Ramos (cell line): ENCODE results near the gene ZNF783.

Experiments used
- in situ Hi-C: fragments of 300-500 bp; cut with MboI; formaldehyde crosslinking; loops from one replicate; pipeline ENCODE4 v1.14.3; 2022; ENCODE audit warnings: low sequenced_read_pairs; ENCODE audit not compliant: unreplicated experiment

The ZNF783 gene

DNA sequence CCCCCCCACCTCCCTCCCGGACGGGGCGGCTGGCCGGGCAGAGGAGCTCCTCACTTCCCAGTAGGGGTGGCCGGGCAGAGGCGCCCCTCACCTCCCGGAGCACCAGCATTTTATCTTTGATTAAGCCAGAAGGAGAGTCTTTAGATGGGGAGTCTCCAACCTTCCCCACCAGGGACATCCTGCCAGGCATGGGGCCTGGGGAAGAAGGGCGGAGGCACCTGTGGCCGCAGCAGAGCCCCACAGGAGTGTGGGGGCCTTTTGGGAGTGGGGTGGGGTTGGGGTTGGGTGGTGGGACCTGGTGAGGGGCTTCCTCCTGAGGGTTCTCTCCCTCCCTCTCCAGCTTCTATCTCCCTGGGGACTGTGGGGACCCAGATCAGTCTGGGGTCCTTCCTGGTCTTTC lies 18.2 kb downstream of the ZNF783 start:
- in situ Hi-C loops = no loop called here

DNA sequence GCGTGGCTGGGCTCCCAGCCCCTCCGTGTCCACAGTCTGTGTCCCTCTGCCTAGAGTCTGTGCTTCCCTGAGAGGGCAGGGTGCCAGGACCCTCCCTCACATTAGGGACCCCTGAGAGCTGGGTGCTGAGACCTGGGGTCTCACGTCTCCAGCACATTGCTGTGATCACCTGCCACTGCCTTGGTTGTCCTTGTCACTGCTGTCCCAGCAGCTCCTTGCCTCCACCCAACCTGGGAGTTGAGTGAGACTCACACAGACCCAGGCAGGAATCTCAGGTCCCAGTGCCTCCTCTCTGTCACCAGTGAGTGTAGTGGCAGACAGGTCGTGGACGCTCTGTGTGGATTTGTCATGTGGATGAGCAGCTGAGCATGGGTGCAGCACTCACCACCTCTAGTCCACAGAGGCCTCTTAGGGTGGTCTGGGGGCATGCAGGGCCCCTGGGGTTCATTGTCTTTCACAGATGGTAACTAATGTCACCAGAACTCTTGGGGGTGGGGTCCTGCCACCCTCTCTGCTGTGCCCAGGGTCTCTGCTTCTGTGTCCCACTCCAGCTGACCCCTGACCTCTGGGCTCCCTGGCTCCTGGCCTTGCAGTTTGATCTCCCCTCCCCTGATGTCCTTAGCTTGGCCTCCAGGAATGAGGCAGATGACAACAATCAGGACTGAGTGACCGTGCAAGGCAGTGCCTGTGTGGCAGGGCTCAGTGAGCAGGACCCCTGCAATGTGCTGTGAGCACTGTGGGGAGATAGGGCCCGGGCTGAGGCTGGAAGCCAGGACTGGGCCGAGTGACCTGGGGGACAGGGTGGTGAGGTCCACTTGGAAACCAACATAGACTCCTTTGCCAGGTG lies 18.9 kb downstream of the ZNF783 start:
- in situ Hi-C loops = no loop called here

DNA sequence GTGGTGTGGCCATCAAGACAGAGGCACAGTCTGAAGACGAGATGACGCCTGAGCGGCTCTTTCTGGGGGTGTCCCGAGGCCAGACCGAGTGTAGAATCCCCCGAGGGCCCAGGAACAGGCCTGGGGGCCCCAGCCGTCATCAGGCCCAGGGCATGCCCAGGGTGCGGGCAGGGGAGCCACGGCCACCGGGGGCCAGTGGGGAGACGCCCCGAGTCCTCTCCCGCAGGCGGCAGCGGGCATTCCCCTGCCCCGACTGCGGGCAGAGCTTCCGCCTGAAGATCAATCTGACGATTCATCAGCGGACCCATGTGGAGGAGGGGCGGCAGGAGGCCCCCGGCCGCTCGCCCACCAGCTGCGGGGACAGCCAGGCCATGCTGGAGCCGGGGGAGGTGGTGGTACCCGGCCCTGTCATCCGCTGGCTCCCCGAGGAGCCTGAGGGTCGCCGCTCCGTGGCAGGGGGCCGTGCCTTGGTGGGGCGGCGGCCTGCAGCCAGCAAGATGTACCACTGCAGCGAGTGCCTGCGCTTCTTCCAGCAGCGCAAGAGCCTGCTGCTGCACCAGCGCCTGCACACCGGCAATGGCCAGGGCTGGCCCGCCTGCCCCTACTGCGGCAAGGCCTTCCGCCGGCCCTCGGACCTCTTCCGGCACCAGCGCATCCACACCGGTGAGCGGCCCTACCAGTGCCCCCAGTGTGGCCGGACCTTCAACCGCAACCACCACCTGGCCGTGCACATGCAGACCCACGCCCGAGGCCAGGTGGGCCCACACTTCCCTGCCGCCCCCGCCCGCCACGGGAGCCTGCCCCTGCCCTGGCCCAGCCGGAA lies 19.7 kb downstream of the ZNF783 start:
- in situ Hi-C loops = no loop called here

DNA sequence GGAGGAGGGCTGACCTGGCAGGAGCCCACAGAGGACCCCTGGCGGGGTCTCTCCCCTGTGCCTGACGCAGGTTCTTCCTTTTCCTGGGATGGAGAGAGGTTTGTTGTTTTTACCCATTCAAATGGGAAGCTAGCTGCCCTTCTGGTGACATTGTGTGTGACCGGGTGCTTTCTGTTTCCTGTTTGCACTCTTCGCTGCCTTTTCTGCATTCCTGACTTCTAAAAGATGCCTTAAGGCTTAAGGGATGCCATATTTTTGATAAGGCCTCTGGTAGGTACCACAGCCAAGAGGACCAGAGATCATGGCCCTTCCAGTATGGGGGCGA lies 20.3 kb downstream of the ZNF783 start:
- in situ Hi-C loops = no loop called here

DNA sequence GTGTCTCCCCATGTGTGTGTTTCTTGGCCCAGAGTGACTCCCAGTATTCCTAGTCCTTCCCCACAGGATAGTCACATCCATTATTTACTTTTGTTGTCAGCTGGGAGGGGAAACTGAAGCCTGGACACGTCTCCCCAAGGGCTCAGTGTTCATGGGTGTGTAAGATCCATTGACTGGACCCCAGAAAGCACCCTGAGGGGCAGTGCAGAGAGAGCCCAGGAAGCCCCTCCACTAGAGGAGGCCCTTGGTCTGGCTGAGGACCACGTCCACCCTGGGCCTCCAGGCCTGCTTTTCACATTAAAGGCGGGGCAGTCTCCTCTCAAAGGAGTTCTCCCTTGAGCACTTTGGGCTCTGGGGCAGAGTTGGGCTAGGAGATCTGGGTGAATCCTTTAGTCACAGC lies 21.3 kb downstream of the ZNF783 start:
- in situ Hi-C loops = no loop called here

DNA sequence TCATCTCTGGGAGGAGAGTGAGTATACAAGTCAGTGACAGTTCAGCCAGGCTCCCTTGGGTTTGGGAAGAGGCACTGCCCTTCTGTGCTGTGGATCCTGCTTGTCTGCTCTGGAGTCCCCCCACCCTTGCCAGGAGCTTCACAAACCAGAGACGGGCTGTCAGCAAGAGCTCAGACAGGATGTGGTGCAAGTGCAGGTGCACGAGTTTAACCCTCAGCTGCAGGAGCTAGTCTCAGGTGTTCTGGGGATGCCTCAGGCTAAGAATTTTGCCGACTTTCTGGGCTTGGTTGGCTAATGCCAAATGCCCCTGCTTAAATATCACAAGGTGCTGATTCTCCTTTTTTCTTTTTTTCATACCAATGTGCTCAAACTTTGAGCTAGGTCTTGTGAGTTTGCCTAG lies 22.3 kb downstream of the ZNF783 start:
- in situ Hi-C loops = no loop called here

DNA sequence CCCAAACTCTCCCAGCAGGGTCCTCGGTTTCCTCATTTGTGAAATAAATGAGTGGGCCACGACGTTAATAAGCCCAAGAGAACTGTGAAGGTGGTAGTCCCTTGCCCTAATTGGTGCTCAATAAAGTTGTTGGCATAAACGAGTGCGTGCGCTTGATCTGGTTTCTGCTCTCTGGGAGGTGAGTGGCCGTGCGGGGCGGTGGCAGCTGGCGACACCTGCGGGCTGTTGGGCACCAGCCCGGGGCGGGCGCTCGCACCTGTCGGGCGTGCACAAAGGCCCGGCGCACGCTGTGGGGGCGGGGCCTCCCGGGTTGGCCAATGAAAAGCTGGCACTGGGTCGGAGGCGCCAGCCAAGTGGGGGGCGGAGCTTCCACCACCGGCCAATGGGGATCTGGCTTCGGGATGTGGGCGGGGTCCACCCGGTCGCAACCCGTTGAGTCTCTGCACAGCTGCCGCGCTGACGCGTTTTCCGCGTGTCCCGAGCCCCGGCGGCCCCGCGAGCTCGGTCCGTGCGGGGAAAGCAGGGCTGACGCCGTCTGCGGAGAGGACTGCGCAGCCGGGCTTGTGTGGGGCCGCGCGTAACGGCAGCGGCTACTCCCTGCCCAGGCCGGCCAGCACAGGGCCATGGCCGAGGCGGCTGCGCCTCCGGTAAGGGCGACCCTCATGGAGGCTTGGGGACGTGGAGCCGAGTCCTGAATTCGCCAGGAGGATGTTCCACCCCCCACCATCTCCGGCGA lies 23.0 kb downstream of the ZNF783 start:
- in situ Hi-C loops = no loop called here

DNA sequence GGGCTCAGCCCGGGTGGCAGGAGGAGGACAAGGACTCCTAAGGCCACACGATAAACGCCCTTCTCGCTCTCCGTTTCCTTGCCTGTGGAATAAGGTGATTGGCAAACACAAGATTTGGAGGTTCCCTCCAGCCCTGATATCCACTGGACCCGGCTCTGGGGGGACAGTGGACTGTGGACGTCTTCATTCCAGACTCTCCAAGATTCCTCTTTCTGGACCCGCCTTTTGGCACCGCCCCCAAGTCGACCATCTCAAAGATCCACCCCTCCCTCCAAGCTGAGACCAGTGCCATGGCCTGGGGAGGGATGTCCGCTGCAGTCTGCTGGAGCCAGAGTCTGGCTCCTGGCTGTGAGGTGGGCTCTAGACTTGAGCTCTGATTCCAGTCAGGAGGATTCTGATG lies 23.6 kb downstream of the ZNF783 start:
- in situ Hi-C loops = no loop called here

DNA sequence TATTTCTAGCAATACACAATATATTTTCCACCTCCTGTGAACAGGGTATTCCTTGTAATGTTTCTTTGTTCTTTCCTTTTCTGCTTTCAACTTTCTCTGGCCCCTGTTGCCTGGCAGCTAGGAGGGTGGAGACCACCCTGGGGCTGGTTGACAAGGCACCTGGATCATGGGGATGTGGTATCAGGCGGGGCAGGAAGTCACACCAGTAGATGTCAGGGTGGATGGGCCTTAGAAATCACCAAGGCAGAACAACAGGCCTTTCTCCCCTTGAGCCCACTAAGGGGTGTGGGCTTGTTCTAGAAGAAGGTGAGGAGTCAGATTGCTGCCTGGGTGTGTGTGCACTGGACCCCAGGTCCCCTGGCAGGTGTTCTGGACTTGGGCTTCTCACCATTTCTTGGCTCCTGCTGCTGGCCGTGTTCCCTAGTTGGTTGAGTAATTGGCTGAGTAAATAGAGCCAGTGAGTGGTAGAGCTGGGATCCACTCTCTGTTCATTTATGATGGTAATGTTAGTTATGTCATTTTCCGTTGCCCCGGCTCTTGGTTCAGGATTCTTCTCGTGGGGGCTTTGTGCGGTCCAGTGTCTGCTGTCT lies 24.9 kb downstream of the ZNF783 start:
- in situ Hi-C loops = no loop called here

DNA sequence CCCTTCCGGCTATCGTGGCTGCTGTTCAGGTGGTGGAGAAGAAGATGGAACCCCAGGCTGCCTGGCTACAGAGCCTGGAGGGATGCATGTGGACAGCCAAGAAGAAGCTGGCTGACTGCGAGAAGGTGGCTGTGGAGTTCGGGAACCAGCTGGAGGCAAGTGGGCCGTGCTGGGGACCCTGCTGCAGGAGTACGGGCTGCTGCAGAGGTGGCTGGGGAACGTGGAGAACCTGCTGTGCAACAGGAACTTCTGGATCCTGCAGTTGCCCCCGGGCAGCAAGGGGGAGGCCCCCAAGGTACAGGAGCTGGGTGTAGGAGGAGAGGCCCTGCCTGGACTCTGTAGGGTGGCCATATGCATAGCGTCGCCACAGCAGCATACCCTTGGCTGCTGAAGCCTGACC lies 25.6 kb downstream of the ZNF783 start:
- in situ Hi-C loops = no loop called here

DNA sequence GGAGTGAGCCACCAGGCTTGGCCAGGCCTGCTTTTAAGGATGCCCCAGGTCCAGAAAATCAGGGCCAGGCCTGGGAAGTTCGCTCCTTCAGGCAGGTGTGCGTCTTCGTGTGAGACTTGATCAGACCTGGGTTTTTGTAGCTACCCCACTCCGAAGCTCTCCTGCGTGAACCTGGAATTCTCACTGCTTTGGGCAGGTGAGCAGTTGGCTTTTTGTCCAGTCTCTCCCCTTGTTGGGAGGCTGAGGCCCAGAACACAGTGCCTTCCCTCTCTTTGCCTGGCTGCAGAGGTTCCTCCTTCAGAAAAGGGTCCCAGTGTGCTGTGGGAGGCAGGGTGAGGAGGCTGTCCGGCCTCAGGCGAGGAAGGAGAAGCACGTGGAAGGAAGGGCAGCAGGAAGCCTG lies 27.3 kb downstream of the ZNF783 start:
- in situ Hi-C loops = no loop called here

DNA sequence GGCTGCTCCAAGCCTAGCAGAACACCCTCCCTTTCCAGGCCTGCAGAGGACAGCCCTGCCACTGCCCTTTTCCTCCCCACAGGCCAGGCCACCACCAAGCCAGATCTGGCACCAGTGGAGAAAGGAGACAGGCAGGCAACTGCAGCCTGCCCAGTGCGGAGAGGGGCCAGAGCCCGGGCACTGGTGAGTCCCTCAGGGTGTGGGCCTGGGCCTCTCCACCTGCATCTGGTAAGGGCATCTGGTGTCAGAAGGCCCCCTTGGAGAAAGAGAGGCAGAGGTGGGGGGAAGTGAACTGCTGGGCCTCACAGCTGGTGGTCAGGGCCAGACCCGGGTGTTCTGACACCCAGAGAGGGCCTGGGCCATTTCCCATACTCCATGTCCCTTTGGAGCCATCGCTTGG lies 27.9 kb downstream of the ZNF783 start:
- in situ Hi-C loops = no loop called here

DNA sequence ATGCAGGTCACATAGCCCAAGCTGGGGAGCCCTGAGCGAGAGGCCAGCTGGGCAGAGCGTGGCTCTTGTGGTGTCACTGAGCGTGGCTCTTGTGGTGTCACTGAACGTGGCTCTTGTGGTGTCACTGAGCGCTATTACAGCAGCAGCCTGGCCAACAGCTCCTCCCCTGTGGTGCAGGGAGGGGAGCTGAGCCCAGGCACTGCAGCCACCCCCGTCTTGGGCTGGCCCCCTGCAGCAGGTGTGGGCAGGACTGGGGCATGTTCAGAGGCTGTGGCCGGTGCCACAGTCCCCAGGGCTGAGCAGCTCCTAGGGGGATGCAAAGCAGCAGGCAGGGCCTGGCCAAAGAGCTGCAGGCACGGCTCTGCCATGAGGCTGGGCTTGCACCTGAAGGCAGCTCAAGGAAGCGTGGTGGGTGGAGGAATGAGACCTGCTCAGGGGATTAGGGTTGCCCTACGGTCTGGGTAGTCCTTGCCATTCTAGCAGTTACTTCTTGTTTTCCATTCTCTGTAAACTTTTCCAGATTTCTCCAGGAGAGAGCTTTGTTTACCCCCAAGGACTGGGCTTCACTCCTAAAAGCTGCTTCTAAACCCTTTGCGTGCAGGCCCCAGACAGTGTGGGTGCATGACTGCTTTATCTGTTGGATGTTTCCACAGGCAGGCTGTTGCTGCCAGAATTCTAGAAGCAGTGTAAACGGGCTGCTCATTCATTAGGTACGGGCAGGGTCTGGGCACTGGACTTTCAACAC lies 29.2 kb downstream of the ZNF783 start:
- in situ Hi-C loops = no loop called here

DNA sequence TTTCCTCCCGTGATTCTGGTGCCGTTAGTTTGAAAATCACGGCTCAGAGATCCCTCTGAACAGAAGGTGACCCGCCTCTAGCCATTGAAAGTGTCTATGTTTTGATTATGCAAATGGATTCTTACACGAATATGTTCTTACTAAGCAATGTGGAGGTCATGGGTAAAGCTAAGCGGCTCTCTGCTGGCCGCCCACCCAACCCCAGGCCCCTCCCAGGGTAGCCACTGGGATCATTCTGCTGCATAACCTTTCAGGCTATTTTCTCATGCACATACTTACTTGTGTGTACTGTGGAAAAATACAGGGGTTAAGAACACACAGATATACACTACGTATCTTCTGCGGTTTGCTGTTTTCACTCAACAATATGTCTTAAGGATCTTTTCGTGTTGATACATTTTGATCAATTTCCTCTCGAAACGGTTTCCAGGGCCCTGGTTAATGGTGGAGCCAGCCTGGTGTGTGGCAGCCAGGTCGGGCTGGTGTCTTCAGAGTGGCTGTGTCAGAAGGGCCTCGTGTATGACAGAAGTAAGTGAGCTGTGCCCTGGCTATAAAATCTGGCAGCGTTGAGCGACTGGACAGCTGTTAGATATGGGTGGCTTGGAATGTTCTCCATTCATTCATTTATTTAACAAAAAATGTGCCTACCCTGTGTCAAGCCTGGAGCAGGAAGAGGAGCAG lies 29.9 kb downstream of the ZNF783 start:
- in situ Hi-C loops = no loop called here

DNA sequence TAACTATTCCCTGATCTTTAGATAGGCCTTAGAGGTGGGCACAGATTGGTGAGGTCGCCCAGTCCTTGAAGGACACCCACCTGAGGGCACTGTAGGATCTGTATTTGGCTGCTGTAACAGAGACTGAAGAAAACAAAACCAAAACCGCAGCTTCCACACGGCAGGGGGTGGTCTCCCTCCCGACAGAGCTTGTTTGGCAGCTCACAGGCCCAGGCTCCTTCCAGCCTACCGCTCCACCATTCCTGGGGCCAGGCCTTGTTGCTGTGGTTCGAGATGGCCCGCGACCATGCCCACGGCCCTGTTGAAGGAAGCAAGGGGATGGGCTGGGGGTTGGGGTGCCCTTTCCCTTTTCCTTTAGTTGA lies 30.4 kb downstream of the ZNF783 start:
- in situ Hi-C loops = no loop called here

DNA sequence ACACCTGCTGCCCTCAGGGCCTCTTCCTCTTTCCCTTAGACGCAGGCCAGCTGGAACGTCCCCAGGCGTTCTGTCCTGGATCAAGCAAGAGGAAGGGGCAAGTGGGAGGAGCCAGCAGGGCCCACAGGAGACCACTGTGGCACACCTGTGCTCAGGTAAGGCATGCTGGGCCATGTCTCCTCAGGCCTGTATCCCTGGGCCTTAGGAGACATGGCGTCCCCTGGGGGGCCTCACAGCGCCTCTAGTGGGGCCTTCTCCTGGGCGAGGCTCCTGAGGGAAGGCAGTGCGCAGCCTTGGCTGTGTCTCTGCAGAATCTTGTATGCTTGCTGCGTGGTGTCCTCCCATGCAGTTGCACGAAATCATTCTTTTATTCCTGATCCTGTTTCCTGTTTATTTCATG lies 31.3 kb downstream of the ZNF783 start:
- in situ Hi-C loops = no loop called here

DNA sequence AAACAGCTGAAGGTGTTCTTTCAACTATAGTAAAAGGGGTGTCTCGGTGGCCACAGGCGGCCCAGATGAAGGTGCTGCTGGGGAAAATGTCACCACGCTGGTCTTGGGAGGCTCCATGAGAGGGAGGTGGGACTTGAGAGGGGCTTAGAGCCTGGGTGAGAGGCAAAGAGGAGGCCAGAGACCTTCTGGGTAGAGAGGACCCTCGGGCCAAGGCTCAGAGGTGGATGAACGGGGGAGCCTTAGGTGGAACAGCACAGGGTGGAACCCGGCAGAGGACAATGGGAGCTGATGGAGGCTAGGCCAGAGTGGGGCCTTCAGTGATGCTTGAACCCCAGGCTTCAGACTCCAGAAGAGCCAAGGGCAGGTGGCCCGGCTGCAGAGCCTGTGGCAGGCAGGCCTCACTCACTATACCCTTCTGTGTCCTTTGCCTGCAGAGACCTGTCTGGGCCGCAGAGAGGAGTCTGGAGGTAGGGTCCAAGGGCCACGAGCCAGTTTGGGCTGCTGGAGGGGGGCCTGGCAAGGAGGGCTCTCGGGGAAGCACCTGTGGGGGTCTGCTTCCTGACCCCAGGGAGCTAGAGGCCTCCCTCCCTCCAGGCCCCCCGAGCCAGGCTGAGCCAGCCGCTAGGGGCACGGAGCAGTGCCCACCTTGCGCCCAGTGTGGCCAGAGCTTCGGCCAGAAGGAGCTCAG lies 32.1 kb downstream of the ZNF783 start:
- in situ Hi-C loops = no loop called here

DNA sequence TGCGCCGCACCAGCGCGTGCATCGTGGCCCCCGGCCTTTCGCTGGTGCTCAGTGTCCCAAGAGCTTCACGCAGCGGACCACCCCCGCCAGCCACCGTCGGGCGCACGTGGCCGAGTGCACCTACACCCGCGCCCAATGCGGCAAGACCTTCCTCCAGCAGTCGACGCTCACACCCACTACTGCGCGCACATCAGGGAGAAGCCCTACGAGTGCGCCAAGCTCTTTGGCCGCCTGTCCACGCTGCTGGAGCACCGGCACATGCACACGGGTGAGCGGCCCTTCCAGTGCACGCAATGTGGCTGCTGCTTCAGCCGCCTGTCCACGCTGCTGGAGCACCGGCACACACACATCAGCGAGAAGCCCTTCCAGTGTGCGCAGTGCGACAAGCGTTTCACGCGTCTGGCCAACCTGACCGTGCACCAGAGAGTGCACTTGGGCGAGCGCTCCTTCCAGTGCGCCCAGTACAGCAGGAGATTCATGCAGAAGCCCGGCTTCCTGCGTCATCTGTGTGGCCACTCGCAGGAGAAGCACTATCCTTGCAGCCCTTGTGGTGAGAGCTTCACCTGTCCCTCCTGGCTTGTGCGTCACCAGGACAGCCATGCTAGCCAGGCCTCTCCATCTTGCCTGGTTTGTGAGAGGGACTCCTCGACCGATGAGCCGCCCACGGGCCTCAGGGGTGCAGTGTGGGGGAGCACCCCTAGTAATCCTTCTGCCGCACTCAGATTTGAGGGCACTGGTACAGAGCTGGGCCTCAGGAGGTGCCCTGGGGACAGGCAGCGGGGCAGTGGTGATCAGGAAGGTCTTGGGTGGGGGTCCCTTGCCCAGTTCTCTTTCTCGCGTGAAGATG lies 32.9 kb downstream of the ZNF783 start:
- in situ Hi-C loops = no loop called here
